Inflammatory macrophage treated with lipopolysaccharide for 4 hours (primary cell): ENCODE measurements around the gene IL34.
"Not testable (repeated sequence)": the region's sequence is repeated elsewhere in the genome, so short reads cannot be mapped to it uniquely, and the experiment has no call there.

Source experiments
- DNase-seq: peaks from one replicate; pipeline ENCODE4 v3.0.0-alpha.2; 2020

IL34 gene

GRCh38 chr16:70646260-70647241, at the start of gene IL34:
IL34 (plus strand) TSS chr16:70646559; CDS start chr16:70646948, 389 bp downstream.
- no peak for DNase-seq

- DNase-seq, result no peak
Observed at GRCh38 chr16:70597135-70597835, 49.1 kb upstream of the IL34 start.

DNA sequence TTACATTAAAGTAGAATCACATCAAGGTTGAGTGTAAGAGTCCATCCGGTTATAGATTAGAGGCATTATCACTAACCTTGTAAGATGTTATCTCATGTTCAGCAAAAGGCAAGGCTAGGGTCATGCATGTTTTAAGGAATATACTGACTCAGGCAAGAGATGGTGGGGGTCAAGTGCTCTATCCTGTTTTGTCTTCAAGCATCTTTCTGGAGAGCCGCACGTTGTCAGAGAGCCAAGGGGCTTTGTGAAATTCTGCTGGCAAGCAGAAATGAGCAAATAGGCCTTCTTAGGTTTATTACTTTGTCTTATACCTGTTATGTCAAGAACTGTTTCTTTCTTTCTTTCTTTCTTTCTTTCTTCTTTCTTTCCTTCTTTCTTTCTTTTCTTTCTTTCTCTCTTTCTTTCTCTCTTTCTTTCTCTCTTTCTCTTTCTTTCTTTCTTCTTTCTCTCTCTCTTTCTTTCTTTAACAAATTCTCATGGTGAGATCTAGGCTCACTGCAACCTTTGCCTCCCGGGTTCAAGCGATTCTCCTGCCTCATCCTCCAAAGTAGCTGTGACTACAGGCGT, 47.3 kb upstream of the IL34 start:
- DNase-seq, result no peak

GRCh38 chr16:70600730-70601129, 45.6 kb upstream of the IL34 start:
- no peak for DNase-seq

- no peak for DNase-seq
Observed at GRCh38 chr16:70601576-70602575, 44.5 kb upstream of the IL34 start.

DNA sequence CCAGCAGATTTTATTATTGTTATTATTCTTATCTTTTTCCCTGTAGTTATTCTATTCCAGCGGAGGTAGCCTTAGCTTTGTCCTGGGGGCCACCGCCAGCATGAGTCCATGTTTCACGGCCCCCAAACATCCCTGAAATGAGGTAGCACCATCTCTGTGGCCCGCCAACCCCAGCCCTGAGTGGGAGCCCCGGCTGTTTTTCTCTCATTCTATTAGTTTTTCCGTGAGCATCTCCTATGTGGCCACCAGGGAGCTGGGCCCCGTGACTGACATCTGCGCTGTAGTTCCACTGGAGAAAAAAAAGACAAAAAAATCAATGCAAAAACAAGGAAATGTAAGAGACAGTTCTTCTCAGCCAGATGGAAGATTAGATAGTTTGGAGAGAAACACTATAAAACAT, 43.5 kb upstream of the IL34 start:
- DNase-seq, result no peak

- no peak for DNase-seq
Observed at GRCh38 chr16:70604407-70605282, 41.7 kb upstream of the IL34 start.

- DNase-seq, result no peak
Observed at GRCh38 chr16:70605283-70605657, 41.1 kb upstream of the IL34 start.

- DNase-seq, result no peak
Observed at GRCh38 chr16:70608521-70608920, 37.8 kb upstream of the IL34 start.

GRCh38 chr16:70610273-70611223, 35.8 kb upstream of the IL34 start:
- no peak for DNase-seq

DNA sequence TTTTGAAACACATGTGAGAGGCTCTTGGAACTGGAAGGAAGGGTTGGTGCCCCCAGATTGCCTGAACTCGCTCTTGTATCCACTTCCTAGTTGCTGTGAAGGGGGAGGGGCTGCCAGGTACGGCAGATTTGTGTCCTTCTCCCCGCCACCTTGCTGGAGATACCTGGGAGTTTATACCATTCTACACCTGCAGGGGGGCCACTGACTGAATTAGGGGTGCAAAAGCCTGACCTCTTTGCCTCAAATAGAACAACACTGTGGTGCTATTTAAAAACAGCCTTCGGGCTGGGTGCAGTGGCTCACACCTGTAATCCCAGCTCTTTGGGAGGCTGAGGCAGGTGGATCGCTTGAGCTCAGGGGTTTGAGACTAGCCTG, 35.1 kb upstream of the IL34 start:
- no peak for DNase-seq

DNA sequence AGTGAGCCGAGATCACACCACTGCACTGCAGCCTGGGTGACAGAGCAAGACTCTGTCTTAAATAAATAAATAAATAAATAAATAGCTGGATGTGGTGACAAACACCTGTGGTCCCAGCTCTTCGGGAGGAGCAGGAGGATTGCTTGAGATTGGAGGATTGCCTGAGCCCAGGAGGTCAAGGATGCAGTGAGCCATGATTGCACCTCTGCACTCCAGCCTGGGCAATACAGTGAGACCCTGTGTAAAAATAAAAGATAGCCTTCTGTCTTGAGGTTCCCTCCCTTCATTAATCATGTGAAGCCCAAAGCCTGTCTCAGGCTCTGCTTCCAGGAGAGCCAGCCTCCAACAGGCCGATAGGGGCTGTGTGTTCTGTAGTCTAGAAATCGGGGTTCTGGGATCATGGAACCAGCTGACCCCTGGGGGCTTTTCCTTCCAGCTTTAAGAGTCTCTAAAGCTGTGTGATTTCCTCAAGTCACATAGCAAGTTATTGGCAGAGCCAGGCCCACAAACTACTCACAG, 34.5 kb upstream of the IL34 start:
- no peak for DNase-seq

DNA sequence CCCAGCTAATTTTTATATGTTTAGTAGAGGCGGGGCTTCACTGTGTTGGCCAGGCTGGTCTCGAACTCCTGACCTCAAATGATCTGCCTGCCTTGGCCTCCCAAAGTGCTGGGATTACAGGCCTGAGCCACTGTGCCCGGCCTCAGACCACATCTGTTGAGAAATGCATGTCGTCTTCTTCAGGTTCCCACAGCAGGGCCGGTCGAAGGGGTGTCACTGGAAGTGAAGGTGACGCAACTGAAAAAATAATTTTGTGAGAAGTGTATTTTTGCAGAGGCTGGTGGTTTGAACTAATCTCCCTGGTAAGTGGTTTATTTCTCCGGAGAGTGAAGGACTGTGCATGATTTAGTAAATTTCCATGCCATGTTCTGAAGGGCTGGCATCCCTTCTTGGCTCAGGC, 33.4 kb upstream of the IL34 start:
- no peak for DNase-seq

GRCh38 chr16:70614208-70614951, 32.0 kb upstream of the IL34 start:
- no peak for DNase-seq

DNA sequence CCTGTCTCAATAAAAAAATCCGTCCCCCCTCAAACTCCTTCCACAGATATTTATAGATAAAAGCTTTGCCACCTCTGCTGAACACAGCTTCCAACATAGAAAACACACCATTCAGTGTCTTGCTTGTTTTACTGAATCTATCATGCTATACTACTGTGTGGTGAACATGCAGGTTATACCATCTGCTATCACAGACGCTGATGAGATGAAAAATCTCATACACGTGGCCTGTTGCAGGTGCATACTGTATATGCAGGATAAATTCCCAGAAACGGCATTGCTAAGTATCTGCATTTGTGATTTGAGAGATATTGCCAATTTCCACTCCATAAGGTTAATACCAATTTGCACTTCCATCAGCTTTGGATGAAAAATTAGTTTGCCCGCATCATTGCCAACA, 30.4 kb upstream of the IL34 start:
- no peak for DNase-seq

GRCh38 chr16:70621864-70622263, 24.5 kb upstream of the IL34 start:
- not testable (repeated sequence) for DNase-seq

GRCh38 chr16:70627696-70628095, 18.7 kb upstream of the IL34 start:
- DNase-seq, result no peak

GRCh38 chr16:70630960-70631745, 15.2 kb upstream of the IL34 start:
- no peak for DNase-seq
